Activated CD4-positive, alpha-beta T cell treated with anti-CD3 and anti-CD28 coated beads, Interleukin-2, amount 10 ng/mL, durations not matched to agents 24 days and 14 days (primary cell): ENCODE measurements around the gene TMEM14A. TPM values are rescaled to one million over a fixed set of nuclear protein-coding genes. Genes with fewer than 3 reads are reported as not detected.

ENCODE experiments used
- total RNA-seq: library from RNA; stranded (reverse); gene quantifications from 2 replicates; pipeline ENCODE4 v1.2.3, GENCODE V29; 2022

TMEM14A gene
- total RNA-seq, 1 donor from 2014 or later, result 13.0 TPM

Other genes starting within 250 kb of the TMEM14A start
- 2.6 TPM in 2 replicates for gene TRAM2, start 94.1 kb upstream of the TMEM14A start, total RNA-seq
- not detected in 2 replicates for gene GSTA2, start 92.4 kb downstream of the TMEM14A start, total RNA-seq
- not detected in 2 replicates for gene GSTA1, start 132.7 kb downstream of the TMEM14A start, total RNA-seq
- gene GSTA5, start 169.7 kb downstream of the TMEM14A start, total RNA-seq, result not detected in 2 replicates
- gene GSTA3, start 238.6 kb downstream of the TMEM14A start, total RNA-seq, result not detected in 2 replicates